ENCODE measurements around the gene EGFR.

DNA sequence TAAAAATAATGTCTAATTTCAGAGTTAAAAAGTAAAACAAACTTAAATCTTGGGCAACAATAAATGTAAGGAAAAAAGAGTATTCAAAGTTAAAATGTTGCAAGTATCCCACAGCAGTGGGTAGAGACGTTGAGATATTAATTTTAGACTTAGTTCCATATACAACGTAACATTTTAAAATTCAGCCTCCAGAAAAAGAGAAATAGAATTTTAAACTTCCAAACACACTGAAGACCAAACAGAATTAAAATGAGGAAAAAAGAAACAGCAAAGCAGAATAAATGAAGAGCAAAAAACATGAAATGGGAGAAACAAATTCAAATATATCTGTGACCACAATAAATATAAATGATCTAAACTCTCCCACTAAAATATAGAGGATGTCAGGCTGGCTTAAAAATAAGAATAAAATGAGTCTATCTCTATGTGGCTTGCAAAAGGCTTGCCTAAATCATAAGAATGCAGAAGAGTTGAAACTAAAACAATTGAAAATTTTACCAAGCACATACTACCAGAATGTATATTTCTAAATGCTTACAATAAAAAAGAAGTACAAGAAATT is 46.0 kb upstream of the EGFR start:
- TF ChIP-seq, protein P1, sequence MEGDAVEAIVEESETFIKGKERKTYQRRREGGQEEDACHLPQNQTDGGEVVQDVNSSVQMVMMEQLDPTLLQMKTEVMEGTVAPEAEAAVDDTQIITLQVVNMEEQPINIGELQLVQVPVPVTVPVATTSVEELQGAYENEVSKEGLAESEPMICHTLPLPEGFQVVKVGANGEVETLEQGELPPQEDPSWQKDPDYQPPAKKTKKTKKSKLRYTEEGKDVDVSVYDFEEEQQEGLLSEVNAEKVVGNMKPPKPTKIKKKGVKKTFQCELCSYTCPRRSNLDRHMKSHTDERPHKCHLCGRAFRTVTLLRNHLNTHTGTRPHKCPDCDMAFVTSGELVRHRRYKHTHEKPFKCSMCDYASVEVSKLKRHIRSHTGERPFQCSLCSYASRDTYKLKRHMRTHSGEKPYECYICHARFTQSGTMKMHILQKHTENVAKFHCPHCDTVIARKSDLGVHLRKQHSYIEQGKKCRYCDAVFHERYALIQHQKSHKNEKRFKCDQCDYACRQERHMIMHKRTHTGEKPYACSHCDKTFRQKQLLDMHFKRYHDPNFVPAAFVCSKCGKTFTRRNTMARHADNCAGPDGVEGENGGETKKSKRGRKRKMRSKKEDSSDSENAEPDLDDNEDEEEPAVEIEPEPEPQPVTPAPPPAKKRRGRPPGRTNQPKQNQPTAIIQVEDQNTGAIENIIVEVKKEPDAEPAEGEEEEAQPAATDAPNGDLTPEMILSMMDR (IDR thresholded peaks at IDR 0.05) = no peak
- TF ChIP-seq POLR2A (IDR thresholded peaks at IDR 0.05) = no peak

Measured in adrenal gland (tissue), 5 donors.